Measurements from ENCODE around the gene LCE3B.

LCE3B gene

DNA sequence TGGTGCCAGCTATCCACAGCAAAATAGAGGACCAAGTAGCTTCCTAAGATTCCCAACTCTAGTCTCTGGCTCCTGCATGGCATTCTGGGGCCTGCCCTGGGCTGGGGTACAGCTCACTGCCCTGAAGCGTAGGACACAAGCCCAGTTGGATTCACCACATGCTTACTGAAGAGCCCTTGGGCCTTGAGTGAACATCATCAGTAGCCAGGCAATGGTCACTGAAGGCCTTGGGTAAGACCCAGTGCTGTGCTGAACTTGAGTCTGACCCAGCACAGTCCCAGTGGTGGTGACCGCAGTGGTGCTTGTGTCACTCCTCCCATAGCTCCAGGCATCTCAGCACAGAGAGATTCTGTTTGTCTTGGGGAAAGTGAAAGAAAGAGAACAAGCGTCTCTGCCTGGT is 17.0 kb downstream of the LCE3B start:
- TF ChIP-seq, protein P1, sequence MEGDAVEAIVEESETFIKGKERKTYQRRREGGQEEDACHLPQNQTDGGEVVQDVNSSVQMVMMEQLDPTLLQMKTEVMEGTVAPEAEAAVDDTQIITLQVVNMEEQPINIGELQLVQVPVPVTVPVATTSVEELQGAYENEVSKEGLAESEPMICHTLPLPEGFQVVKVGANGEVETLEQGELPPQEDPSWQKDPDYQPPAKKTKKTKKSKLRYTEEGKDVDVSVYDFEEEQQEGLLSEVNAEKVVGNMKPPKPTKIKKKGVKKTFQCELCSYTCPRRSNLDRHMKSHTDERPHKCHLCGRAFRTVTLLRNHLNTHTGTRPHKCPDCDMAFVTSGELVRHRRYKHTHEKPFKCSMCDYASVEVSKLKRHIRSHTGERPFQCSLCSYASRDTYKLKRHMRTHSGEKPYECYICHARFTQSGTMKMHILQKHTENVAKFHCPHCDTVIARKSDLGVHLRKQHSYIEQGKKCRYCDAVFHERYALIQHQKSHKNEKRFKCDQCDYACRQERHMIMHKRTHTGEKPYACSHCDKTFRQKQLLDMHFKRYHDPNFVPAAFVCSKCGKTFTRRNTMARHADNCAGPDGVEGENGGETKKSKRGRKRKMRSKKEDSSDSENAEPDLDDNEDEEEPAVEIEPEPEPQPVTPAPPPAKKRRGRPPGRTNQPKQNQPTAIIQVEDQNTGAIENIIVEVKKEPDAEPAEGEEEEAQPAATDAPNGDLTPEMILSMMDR (IDR thresholded peaks at IDR 0.05) = no peak
- Histone ChIP-seq H2AFZ (no peak overlapping the region), H3K27ac (no peak overlapping the region), H3K4me1 (no peaks in the 10 kb centered on the region), H3K4me3 (ENCODE audit: low read depth, low read length) (no peak overlapping the region), H3K9me3 (ENCODE audit: control insufficient read depth, low read length) (no peaks in the 10 kb centered on the region), H3K4me2 (ENCODE audit: low read length) (no peak overlapping the region), H3K27me3 (ENCODE audit: control insufficient read depth, insufficient read depth, low read length) (no peaks in the 10 kb centered on the region), H3K36me3 (ENCODE audit: control insufficient read depth, insufficient read depth, low read length) (no peaks in the 10 kb centered on the region), H3K79me2 (no peaks in the 10 kb centered on the region), H3K9ac (no peak overlapping the region)

- Histone ChIP-seq H3K4me1 (no peaks in the 10 kb centered on the region), H3K9me3 (ENCODE audit: control insufficient read depth, low read length) (no peaks in the 10 kb centered on the region), H3K27me3 (ENCODE audit: control insufficient read depth, insufficient read depth, low read length) (no peaks in the 10 kb centered on the region), H3K9ac (no peak overlapping the region), H3K4me2 (ENCODE audit: low read length) (no peak overlapping the region), H3K79me2 (no peaks in the 10 kb centered on the region), H3K27ac (no peak overlapping the region), H3K4me3 (ENCODE audit: low read depth, low read length) (no peak overlapping the region), H3K36me3 (ENCODE audit: control insufficient read depth, insufficient read depth, low read length) (no peaks in the 10 kb centered on the region), H2AFZ (no peak overlapping the region)
- TF ChIP-seq, protein P1 (IDR thresholded peaks at IDR 0.05) = no peak
These were observed 26.7 kb downstream of the LCE3B start for GRCh38 chr1:152640351-152640750.

DNA sequence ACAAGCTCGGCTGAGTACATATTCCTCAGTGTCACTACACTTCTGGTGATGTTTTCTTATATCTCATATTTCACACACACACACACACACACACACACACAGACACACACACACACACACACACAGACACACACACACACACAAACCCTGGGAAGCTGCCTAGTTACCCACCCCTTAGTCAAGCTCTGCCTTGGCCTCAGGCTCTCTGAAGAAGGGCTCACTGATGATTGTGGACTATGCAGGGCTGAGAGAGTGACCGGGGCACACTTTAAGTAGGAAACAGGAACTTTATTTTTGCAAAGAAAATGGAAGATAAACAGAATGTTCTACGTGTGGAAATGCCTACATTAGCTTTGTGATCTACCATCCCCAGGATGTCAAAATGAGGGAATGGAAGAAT is 30.3 kb downstream of the LCE3B start:
- Histone ChIP-seq H3K27me3 (ENCODE audit: control insufficient read depth, insufficient read depth, low read length) (no peaks in the 10 kb centered on the region), H3K4me1 (no peaks in the 10 kb centered on the region), H3K36me3 (ENCODE audit: control insufficient read depth, insufficient read depth, low read length) (no peaks in the 10 kb centered on the region), H3K4me2 (ENCODE audit: low read length) (no peak overlapping the region), H3K79me2 (no peaks in the 10 kb centered on the region), H2AFZ (no peak overlapping the region), H3K27ac (no peak overlapping the region), H3K9me3 (ENCODE audit: control insufficient read depth, low read length) (no peaks in the 10 kb centered on the region), H3K9ac (no peak overlapping the region), H3K4me3 (ENCODE audit: low read depth, low read length) (no peak overlapping the region)
- TF ChIP-seq, protein P1 (IDR thresholded peaks at IDR 0.05) = no peak

DNA sequence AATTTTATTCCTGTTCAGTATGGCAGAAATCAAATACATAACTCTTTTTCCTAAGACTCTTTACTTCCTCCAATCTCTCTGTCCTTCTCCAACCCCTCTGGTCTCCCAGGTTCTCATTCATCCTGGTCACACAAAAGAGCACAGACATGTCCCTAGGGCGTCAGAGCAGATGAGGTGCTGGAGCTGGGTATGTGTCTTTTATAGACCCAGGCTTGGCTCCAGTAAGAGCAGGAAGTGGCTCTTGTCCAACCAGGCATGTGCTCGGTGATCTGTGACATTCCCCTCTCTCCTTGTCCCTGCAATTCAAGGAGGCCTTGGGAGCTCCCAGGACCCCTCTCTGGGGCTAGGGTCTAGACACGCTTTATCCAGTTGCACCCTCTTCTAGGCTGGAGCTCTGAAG is 31.5 kb downstream of the LCE3B start:
- Histone ChIP-seq H3K27me3 (ENCODE audit: control insufficient read depth, insufficient read depth, low read length) (no peaks in the 10 kb centered on the region), H3K4me3 (ENCODE audit: low read depth, low read length) (no peak overlapping the region), H3K4me1 (no peaks in the 10 kb centered on the region), H2AFZ (no peak overlapping the region), H3K9ac (no peak overlapping the region), H3K79me2 (no peaks in the 10 kb centered on the region), H3K36me3 (ENCODE audit: control insufficient read depth, insufficient read depth, low read length) (no peaks in the 10 kb centered on the region), H3K4me2 (ENCODE audit: low read length) (no peak overlapping the region), H3K27ac (no peak overlapping the region), H3K9me3 (ENCODE audit: control insufficient read depth, low read length) (no peaks in the 10 kb centered on the region)
- TF ChIP-seq, protein P1 (IDR thresholded peaks at IDR 0.05) = no peak

GRCh38 chr1:152646656-152647055 is 33.0 kb downstream of the LCE3B start:
- no peaks in the 10 kb centered on the region for H3K9me3 ChIP-seq (ENCODE audit: control insufficient read depth, low read length)
- no peak overlapping the region for H3K9ac ChIP-seq
- no peaks in the 10 kb centered on the region for H3K27me3 ChIP-seq (ENCODE audit: control insufficient read depth, insufficient read depth, low read length)
- no peak overlapping the region for H3K27ac ChIP-seq
- H3K4me1 ChIP-seq = no peaks in the 10 kb centered on the region
- H2AFZ ChIP-seq = no peak overlapping the region
- TF ChIP-seq, protein P1 (IDR thresholded peaks at IDR 0.05) = no peak
- no peaks in the 10 kb centered on the region for H3K36me3 ChIP-seq (ENCODE audit: control insufficient read depth, insufficient read depth, low read length)
- no peak overlapping the region for H3K4me3 ChIP-seq (ENCODE audit: low read depth, low read length)
- H3K79me2 ChIP-seq = no peaks in the 10 kb centered on the region
- H3K4me2 ChIP-seq (ENCODE audit: low read length) = no peak overlapping the region

Measured in parathyroid adenoma (tissue), 2 donors.